ENCODE measurements around the gene PTPRN2.

GRCh38 chr7:158266426-158266816, 321.2 kb downstream of the PTPRN2 start:
- no peak for TF ChIP-seq EP300 (IDR thresholded peaks at IDR 0.05)
- no peak for TF ChIP-seq CTCF (IDR thresholded peaks at IDR 0.05)
- TF ChIP-seq POLR2A (IDR thresholded peaks at IDR 0.05) = no peak
- no peak for TF ChIP-seq POLR2AphosphoS5 (IDR thresholded peaks at IDR 0.05)
